Activated naive CD4-positive, alpha-beta T cell treated with anti-CD3 and anti-CD28 coated beads for 36 hours (primary cell): Measurements from ENCODE around the gene SPSB2. TPM values are rescaled to one million over a fixed set of nuclear protein-coding genes. Genes with fewer than 3 reads are reported as not detected.
"Not testable (repeated sequence)": the region's sequence is repeated elsewhere in the genome, so short reads cannot be mapped to it uniquely, and the experiment has no call there.

Source experiments
- CTCF ChIA-PET: fragments of 350-600 bp; sonication (Branson Sonifier 250); formaldehyde crosslinking; loops from one replicate; lab custom pipeline; 2021; ENCODE audit warnings: antibody characterized with exemption; lab: Charles Lee
- DNase-seq: peaks from one replicate; pipeline ENCODE4 v3.0.0-alpha.2; 2020
- H3K27ac Mint-ChIP-seq: one replicate; pipeline ENCODE4 v1.8.0; 2021; ENCODE audit warnings: mild to moderate bottlenecking, mixed read lengths
- H3K27me3 Mint-ChIP-seq: one replicate; pipeline ENCODE4 v1.8.0; 2021; ENCODE audit warnings: low read depth, mixed read lengths
- H3K36me3 Mint-ChIP-seq: one replicate; pipeline ENCODE4 v1.8.0; 2021; ENCODE audit warnings: low read depth, mixed read lengths
- H3K4me1 Mint-ChIP-seq: one replicate; pipeline ENCODE4 v1.8.0; 2021; ENCODE audit warnings: low read depth, mixed read lengths
- H3K4me3 Mint-ChIP-seq: one replicate; pipeline ENCODE4 v1.8.0; 2021; ENCODE audit warnings: mild to moderate bottlenecking, moderate library complexity, mixed read lengths
- H3K9me3 Mint-ChIP-seq: one replicate; pipeline ENCODE4 v1.8.0; 2021; ENCODE audit warnings: mixed read lengths
- intact Hi-C: fragments of 100-400 bp; cut with micrococcal nuclease; formaldehyde crosslinking; loops from one replicate; pipeline ENCODE4 v1.15.1; 2023
- total RNA-seq, 2 experiments: library from RNA; stranded (reverse); gene quantifications; one replicate each; pipeline ENCODE4 v1.2.3, GENCODE V29; 2021

Gene SPSB2
- total RNA-seq, 2 experiments from 2014 or later, result 2.6 to 2.8 TPM

DNA sequence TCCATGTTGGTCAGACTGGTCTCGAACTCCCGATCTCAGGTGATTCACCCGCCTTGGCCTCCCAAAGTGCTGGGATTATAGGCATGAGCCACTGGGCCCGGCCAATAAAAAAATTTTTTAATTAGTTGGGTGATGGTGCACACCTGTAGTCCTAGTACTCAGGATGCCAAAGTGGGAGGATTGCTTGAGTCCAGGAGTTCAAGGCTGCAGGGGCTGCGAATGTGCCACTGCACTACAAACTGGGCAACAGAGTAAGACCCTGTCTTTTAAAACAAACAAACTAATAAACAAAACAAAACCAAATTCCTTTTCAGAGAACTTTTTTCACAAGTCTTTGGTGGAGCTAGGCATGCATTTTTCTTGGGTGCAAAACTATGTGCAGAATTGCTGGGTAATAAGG, 10.1 kb upstream of the SPSB2 start:
- CTCF ChIA-PET, result interaction anchor here (1.3 to 4.2 kb wide), 2 partner anchors 11 to 14 kb away, joined by 3 to 22 read pairs; partner anchors contain the start of gene SPSB2
- H3K27me3 Mint-ChIP-seq, result no peaks in the 10 kb centered on the region
- peaks cover 1% of the 10 kb centered on the region for H3K4me1 Mint-ChIP-seq

DNA sequence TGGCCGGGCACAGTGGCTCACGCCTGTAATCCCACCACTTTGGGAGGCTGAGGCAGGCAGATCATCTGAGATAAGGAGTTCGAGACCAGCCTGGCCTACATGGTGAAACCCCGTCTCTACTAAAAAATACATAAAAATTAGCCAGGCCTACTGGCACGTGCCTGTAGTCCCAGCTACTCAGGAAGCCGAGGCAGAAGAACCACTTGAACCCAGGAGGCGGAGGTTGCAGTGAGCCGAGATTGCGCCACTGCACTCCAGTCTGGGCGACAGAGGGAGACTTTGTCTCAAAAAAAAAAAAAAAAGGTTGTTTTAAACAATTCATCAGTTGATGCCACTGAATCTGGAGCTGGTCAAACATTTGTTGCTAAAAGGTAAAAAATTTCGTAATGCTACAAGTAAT, 6.7 kb upstream of the SPSB2 start:
- H3K27ac Mint-ChIP-seq, DNase-seq, H3K4me3 Mint-ChIP-seq, H3K4me1 Mint-ChIP-seq, intact Hi-C loops, H3K9me3 Mint-ChIP-seq, H3K27me3 Mint-ChIP-seq: not testable (repeated sequence)
- H3K36me3 Mint-ChIP-seq, result peaks cover 11% of the 10 kb centered on the region
- CTCF ChIA-PET, result interaction anchor here (0.6 to 4.2 kb wide), 3 partner anchors 8 to 27 kb away, joined by 3 to 22 read pairs (median 4); partner anchors contain the start of gene SPSB2

More for the DNA sequence above, 10.1 kb upstream of the SPSB2 start:
- Mint-ChIP-seq H3K9me3 (no peaks in the 10 kb centered on the region), H3K36me3 (peaks cover 6% of the 10 kb centered on the region), H3K4me3 (no peak overlapping the region), H3K27ac (no peak overlapping the region)
- intact Hi-C loops, result no loop called here
- no peak for DNase-seq

DNA sequence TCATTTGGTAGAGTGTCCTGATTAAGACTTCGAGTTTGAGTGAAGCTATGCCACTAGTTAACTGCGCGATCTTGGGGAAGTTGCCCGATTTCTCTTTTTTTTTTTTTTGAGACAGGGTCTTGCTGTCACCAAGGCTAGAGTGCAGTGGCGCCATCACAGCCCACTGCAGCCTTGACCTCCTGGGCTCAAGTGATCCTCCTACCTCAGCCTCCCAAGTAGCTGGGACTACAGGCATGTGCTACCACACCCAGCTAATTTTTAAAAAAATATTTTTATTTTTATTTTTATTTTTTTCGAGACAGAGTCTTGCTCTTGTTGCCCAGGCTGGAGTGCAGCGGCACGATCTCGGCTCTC, 889 bp upstream of the SPSB2 start:
- H3K9me3 Mint-ChIP-seq, H3K27me3 Mint-ChIP-seq, DNase-seq: not testable (repeated sequence)
- intact Hi-C loops, result loop anchor here (5.0 kb wide), 2 partner anchors 78 to 1153 kb away; partner anchors contain the start of gene PTPN6
- Mint-ChIP-seq H3K4me1 (peaks cover 40% of the 10 kb centered on the region), H3K4me3 (peak overlapping the region; percentile 88), H3K27ac (peak overlapping the region; percentile 55), H3K36me3 (peaks cover 33% of the 10 kb centered on the region)
- CTCF ChIA-PET, result interaction anchor here (0.6 to 3.8 kb wide), 6 partner anchors 8 to 171 kb away, joined by 3 to 33 read pairs (median 8); no protein-coding TSS in a partner anchor

DNA sequence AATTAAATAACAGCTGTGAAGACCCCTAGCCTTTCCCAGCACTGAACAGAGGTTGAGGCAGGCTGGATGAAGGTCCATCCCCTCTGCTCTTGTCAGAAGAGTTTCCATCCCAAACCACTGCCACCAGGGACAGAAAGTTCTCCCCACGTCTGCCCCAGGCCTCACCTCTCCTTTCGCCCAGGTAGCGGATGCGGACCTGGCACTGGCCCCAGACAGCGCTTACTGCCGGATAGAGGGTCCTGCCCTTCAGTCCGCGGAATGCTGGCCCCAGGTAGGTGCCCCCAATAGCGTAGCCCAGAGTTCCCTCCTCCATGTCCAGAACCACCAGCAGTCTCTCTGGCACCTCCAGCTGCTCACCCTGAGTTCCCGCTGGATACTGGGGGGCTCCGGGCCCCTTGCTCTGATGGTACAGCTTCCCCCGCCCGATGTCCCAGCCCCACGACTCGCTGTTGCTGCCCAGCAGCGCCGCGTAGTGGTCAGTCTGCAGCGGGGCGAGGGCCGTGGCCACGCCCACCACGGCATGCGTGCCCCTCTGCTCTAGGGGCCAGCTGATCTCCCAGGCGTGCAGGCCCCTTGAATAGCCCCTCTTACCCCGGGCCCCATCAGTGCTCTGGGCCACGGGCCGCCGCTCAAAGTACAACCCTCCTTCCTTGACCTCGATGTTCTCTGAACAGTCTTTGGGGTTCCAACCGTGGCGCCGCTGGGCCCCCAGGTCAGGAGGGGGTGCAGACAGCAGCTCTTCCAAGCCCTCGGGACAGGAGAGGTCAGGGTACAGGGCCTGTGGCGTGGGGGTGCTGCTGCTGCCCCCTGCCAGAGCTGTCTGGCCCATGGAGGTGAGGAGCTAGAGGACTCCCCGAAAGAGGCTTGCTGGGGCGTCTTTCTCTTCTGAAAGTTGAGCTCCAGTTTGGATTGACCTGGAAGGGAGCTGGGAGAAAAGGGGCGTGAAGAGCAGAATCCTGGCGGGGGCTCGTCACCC, 742 bp downstream of the SPSB2 start:
- H3K27me3 Mint-ChIP-seq, result no peaks in the 10 kb centered on the region
- peak; percentile 86 for DNase-seq
- peak overlapping the region; percentile 88 for H3K4me3 Mint-ChIP-seq
- CTCF ChIA-PET, result interaction anchor here (0.6 to 3.8 kb wide), 34 partner anchors 10 to 508 kb away, joined by 3 to 33 read pairs (median 4); partner anchors contain the start of genes C12orf57, CDCA3, COPS7A and ENO2
- H3K9me3 Mint-ChIP-seq, result no peaks in the 10 kb centered on the region
- peaks cover 47% of the 10 kb centered on the region for H3K4me1 Mint-ChIP-seq
- peaks cover 44% of the 10 kb centered on the region for H3K36me3 Mint-ChIP-seq
- peak overlapping the region; percentile 81 for H3K27ac Mint-ChIP-seq
- intact Hi-C loops, result loop anchor here (1.0 to 5.0 kb wide), 13 partner anchors 19 to 1155 kb away; partner anchors contain the start of genes EMG1, ENO2, LPCAT3 and LRRC23

DNA sequence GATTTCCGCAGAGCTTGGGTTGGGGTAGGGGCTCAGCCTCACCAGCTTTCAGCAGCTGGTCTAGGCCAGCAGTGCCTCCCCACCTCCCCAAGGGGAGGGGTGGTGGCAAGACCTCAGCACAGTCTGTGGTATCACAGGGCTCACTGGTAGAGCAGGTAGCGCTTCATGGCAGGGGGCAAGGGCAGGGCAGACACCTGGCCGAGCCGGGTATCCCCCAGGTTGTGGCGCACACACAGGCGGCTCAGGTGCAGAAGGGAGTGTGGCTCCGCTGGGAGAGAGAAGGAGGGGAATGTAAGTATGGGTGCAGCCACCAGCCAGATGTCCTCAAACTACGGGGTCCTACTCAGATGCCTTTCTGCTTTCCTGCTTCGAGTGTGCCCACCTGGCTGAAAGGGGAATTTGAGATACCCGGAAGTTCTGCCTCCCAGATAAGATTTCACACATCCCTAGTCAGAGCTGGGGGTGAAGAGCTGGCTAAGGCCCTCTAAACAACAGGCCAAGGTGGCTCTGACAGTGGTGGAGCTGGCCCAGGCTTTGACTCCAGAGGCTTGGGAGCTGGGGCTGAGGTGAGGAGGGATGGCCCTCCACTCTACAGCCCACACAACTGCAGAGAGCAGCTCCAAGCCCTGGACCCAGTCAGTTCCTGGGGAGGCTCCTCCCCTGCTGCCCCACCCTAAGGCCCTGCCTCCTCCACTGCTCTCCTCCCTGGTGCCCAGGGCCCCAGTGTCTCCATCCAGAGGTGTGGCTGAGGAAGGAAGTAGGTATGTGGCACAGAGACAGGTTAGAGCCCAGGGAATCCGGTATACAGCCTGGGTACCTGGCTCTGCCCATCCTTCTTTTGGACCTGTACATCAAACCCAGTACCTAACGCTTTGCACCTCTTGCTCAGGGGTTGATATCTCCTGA, 1.8 kb downstream of the SPSB2 start:
- CTCF ChIA-PET, result interaction anchor here (0.6 to 3.8 kb wide), 15 partner anchors 11 to 420 kb away, joined by 3 to 33 read pairs (median 7); partner anchors contain the start of genes C12orf57, CDCA3, RNU7-1 and USP5
- intact Hi-C loops, result loop anchor here (5.0 kb wide), 2 partner anchors 81 to 1156 kb away; partner anchors contain the start of gene PTPN6
- no peaks in the 10 kb centered on the region for H3K27me3 Mint-ChIP-seq

DNA sequence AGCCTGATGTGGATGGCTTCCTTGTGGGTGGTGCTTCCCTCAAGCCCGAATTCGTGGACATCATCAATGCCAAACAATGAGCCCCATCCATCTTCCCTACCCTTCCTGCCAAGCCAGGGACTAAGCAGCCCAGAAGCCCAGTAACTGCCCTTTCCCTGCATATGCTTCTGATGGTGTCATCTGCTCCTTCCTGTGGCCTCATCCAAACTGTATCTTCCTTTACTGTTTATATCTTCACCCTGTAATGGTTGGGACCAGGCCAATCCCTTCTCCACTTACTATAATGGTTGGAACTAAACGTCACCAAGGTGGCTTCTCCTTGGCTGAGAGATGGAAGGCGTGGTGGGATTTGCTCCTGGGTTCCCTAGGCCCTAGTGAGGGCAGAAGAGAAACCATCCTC, 2.8 kb downstream of the SPSB2 start:
- intact Hi-C loops, result loop anchor here (5.0 kb wide), 2 partner anchors 82 to 1157 kb away; partner anchors contain the start of gene PTPN6
- H3K4me3 Mint-ChIP-seq, DNase-seq, H3K9me3 Mint-ChIP-seq, H3K27me3 Mint-ChIP-seq: not testable (repeated sequence)
- Mint-ChIP-seq H3K27ac (peak overlapping the region; percentile 92), H3K4me1 (peaks cover 56% of the 10 kb centered on the region), H3K36me3 (peaks cover 41% of the 10 kb centered on the region)
- CTCF ChIA-PET, result interaction anchor here (1.3 to 1.5 kb wide), 3 partner anchors 11 to 62 kb away, joined by 3 to 7 read pairs (median 4); no protein-coding TSS in a partner anchor

More for the DNA sequence above, 1.8 kb downstream of the SPSB2 start:
- no peaks in the 10 kb centered on the region for H3K9me3 Mint-ChIP-seq
- DNase-seq, result peak; percentile 51
- H3K36me3 Mint-ChIP-seq, result peaks cover 40% of the 10 kb centered on the region
- peak overlapping the region; percentile 88 for H3K4me3 Mint-ChIP-seq
- peaks cover 56% of the 10 kb centered on the region for H3K4me1 Mint-ChIP-seq
- H3K27ac Mint-ChIP-seq, result peak overlapping the region; percentile 81

DNA sequence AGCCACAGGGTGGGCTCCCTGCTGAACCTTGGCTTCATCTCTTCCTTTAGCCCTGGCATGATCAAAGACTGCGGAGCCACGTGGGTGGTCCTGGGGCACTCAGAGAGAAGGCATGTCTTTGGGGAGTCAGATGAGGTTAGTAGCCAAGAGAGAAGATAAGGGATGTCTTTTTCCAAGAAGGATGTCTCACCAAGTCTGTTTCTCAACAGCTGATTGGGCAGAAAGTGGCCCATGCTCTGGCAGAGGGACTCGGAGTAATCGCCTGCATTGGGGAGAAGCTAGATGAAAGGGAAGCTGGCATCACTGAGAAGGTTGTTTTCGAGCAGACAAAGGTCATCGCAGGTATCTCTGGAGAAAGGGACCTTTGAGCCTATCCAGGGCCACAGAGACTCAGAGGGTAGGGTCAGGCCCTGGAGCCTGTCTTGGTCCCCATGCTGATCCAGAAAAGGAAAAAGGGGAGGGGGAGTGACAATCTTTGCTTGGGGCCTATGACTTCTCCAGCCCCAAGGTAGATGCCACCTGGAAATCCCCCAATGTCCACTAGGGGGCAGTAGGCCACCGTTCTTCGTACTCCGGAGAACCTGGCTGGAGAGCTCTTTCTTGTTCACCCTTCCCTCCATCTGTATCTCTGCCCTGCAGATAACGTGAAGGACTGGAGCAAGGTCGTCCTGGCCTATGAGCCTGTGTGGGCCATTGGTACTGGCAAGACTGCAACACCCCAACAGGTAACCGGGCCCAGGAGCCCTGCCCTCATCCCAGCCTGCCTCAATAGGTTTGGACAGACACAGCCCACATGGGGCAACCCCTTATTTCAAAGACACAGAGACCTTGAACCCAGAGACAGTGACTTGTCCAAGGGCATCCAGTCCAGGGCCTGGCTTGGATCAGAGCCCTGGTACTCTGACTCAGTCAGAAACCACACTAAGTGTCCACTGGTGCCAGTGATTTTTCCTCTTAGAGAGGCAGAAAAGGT, 3.8 kb downstream of the SPSB2 start:
- H3K27ac Mint-ChIP-seq, result peak overlapping the region; percentile 92

DNA sequence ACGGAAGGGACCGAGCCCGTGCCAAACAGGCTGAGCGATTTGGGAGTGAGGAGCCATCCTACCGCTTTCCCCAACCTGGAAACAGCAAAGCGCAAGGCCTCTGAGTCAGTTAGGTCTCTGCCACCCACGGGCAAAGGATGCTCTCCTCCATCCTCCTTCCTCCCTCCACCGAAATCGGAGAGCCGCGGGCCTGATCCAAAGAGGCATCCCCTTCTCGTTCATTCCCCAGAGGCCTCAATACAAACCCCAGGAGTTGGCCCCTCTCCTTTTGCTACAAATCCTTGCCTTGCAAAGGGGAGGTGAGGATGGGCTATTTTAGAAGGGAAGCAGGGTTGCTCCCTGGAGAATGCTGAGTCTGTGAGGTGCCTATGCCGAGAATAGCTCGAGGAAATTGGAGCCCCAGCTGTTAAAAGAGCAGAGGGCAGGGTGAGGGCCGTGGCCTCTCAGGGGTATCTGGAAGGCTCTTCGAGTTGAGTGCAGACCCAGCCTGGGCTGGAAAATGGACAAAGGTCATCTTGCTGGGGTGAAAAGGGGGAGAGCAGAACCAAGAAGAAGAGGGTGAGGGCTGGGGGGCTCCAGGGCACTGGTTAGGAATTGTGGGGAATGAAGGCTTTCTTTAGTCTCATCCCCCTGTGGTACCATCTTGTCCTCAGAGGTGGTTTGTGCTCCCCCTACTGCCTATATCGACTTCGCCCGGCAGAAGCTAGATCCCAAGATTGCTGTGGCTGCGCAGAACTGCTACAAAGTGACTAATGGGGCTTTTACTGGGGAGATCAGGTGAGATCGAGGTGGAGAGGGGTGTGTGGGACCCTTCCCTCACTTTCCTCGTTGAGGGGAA, 4.7 kb downstream of the SPSB2 start:
- no peaks in the 10 kb centered on the region for H3K27me3 Mint-ChIP-seq
- H3K27ac Mint-ChIP-seq, result peak overlapping the region; percentile 92
- peaks cover 49% of the 10 kb centered on the region for H3K36me3 Mint-ChIP-seq
- peak overlapping the region; percentile 98 for H3K4me3 Mint-ChIP-seq
- CTCF ChIA-PET, result interaction anchor here (0.9 to 1.8 kb wide), 11 partner anchors 13 to 114 kb away, joined by 3 to 19 read pairs (median 4); partner anchors contain the start of genes CDCA3 and USP5
- no peak for DNase-seq
- H3K4me1 Mint-ChIP-seq, result peaks cover 52% of the 10 kb centered on the region
- intact Hi-C loops, result loop anchor here (1.0 to 2.0 kb wide), 4 partner anchors 23 to 241 kb away; partner anchors contain the start of genes C1R and C1RL
- H3K9me3 Mint-ChIP-seq, result no peaks in the 10 kb centered on the region

More for the DNA sequence above, 3.8 kb downstream of the SPSB2 start:
- H3K27me3 Mint-ChIP-seq, result no peaks in the 10 kb centered on the region
- H3K4me3 Mint-ChIP-seq, result peak overlapping the region; percentile 98
- CTCF ChIA-PET, result interaction anchor here (0.5 to 1.8 kb wide), 17 partner anchors 10 to 269 kb away, joined by 3 to 19 read pairs (median 3); partner anchors contain the start of genes CDCA3 and USP5
- intact Hi-C loops, result loop anchor here (1.0 to 5.0 kb wide), 6 partner anchors 22 to 1158 kb away; partner anchors contain the start of genes C1R, C1RL and PTPN6
- peak; percentile 93 for DNase-seq
- H3K4me1 Mint-ChIP-seq, result peaks cover 56% of the 10 kb centered on the region
- H3K36me3 Mint-ChIP-seq, result peaks cover 43% of the 10 kb centered on the region
- H3K9me3 Mint-ChIP-seq, result no peaks in the 10 kb centered on the region

DNA sequence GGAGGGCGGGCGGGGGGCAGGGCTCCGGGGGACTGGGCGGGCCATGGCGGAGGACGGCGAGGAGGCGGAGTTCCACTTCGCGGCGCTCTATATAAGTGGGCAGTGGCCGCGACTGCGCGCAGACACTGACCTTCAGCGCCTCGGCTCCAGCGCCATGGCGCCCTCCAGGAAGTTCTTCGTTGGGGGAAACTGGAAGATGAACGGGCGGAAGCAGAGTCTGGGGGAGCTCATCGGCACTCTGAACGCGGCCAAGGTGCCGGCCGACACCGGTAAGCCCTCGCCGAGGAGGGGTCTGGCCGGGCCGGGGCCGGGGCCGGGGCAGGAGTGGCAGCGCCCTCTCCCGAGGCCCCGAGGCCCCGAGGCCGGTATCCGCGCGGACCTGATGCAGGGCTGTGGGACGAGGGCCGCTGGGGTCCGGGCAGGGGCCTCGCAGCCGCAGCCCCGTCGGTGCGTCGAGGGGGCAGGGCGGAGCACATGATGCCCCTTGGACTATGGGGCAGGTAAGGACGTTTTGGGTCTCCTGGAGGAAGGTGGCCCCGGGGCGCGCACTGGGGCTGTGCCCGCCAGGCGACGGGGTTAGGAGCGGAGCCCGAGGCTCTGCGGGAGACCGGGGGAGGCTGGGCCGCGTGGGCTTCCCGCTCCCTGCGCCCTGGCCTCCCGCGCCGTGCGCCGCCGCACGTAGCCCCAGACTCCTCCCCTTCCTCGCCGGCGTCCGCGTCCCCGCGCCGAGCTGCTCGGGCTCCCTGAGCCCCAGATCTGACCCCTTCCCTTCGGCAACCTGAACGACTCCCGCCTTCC, 5.5 kb downstream of the SPSB2 start, which contains the start of gene TPI1:
TSS of gene TPI1 (plus strand) at position 119 of the 798 bp plus-strand sequence. CDS start at position 155, 36 bp downstream.
- no peaks in the 10 kb centered on the region for H3K9me3 Mint-ChIP-seq
- no peaks in the 10 kb centered on the region for H3K27me3 Mint-ChIP-seq
- H3K4me1 Mint-ChIP-seq, result peaks cover 52% of the 10 kb centered on the region
- peak; percentile 79 for DNase-seq
- intact Hi-C loops, result loop anchor here (1.0 to 2.0 kb wide), 3 partner anchors 57 to 225 kb away; partner anchors contain the start of genes C1R and MLF2
- peak within 1 kb of the TSS; percentile 94 for H3K27ac Mint-ChIP-seq
- H3K4me3 Mint-ChIP-seq, result peak within 1 kb of the TSS; percentile 98
- CTCF ChIA-PET, result interaction anchor here (0.9 to 3.4 kb wide), 4 partner anchors 15 to 76 kb away, joined by 3 to 18 read pairs (median 5); partner anchors contain the start of genes CDCA3 and USP5
- peaks cover 51% of the 10 kb centered on the region for H3K36me3 Mint-ChIP-seq
